Hepatocyte (in vitro differentiated cells): ENCODE data around the gene MAP3K8. TPM values are rescaled to one million over a fixed set of nuclear protein-coding genes. Genes with fewer than 3 reads are reported as not detected.
"Not testable (repeated sequence)": the region's sequence is repeated elsewhere in the genome, so short reads cannot be mapped to it uniquely, and the experiment has no call there.

Experiments used
- DNase-seq: peaks from one replicate; pipeline ENCODE4 v3.0.0-alpha.2; 2016; ENCODE audit warnings: low spot score
- H2AFZ ChIP-seq: fragments of 200-600 bp; sonication (generic); 2 replicates; pipeline ENCODE4 v1.6.0; 2016; ENCODE audit warnings: antibody characterized with exemption, mild to moderate bottlenecking
- H3K27ac ChIP-seq: fragments of 200-600 bp; sonication (generic); 2 replicates; pipeline ENCODE4 v1.5.1; 2016; ENCODE audit warnings: mild to moderate bottlenecking
- H3K27me3 ChIP-seq: fragments of 200-600 bp; sonication (generic); 2 replicates; pipeline ENCODE4 v1.6.1; 2016
- H3K36me3 ChIP-seq: fragments of 200-600 bp; sonication (generic); replicated peaks from 2 replicates; pipeline ENCODE4 v1.5.1; 2016; ENCODE audit warnings: low read depth; ENCODE audit not compliant: insufficient read depth
- H3K4me1 ChIP-seq: fragments of 200-600 bp; sonication (generic); 2 replicates; pipeline ENCODE4 v1.5.1; 2016; ENCODE audit warnings: mild to moderate bottlenecking, moderate library complexity; ENCODE audit not compliant: insufficient read depth
- H3K4me2 ChIP-seq: fragments of 200-600 bp; sonication (generic); 2 replicates; pipeline ENCODE4 v1.6.0; 2016
- H3K4me3 ChIP-seq: fragments of 200-600 bp; sonication (generic); 2 replicates; pipeline ENCODE4 v1.5.1; 2016; ENCODE audit warnings: mild to moderate bottlenecking
- H3K79me2 ChIP-seq: fragments of 200-600 bp; sonication (generic); 2 replicates; pipeline ENCODE4 v1.6.0; 2017; ENCODE audit warnings: mild to moderate bottlenecking
- H3K9me2 ChIP-seq: fragments of 200-600 bp; sonication (generic); replicated peaks from 2 replicates; pipeline ENCODE4 v1.6.0; 2017; ENCODE audit warnings: mild to moderate bottlenecking; ENCODE audit not compliant: insufficient read depth
- H3K9me3 ChIP-seq: fragments of 200-600 bp; sonication (generic); 2 replicates; pipeline ENCODE4 v1.5.1; 2016; ENCODE audit warnings: low read depth, mild to moderate bottlenecking
- H4K20me1 ChIP-seq: fragments of 200-600 bp; sonication (generic); 2 replicates; pipeline ENCODE4 v1.6.0; 2016; ENCODE audit warnings: mild to moderate bottlenecking; ENCODE audit not compliant: insufficient read depth, poor library complexity, severe bottlenecking
- CTCF ChIP-seq: fragments of 200-600 bp; sonication (generic); IDR thresholded peaks from 2 replicates; pipeline ENCODE4 v1.5.1; 2016; ENCODE audit warnings: antibody characterized with exemption, mild to moderate bottlenecking; ENCODE audit not compliant: poor library complexity
- EZH2 ChIP-seq: fragments of 200-600 bp; sonication (generic); IDR thresholded peaks from 2 replicates; pipeline ENCODE4 v1.6.1; 2016; ENCODE audit warnings: antibody characterized with exemption, mild to moderate bottlenecking, borderline replicate concordance
- EZH2phosphoT487 ChIP-seq: fragments of 200-600 bp; sonication (generic); IDR thresholded peaks from one replicate; pipeline ENCODE4 v1.6.1; 2018; ENCODE audit warnings: antibody characterized with exemption, mild to moderate bottlenecking, low read depth, moderate library complexity; ENCODE audit not compliant: unreplicated experiment, severe bottlenecking
- WGBS: methylation state at CpG from one replicate; pipeline ENCODE4 v1.1.6; 2016; ENCODE audit warnings: low lambda C conversion rate; ENCODE audit errors: missing lambda C conversion rate; 5-methylcytosine and 5-hydroxymethylcytosine counted together
- polyA plus RNA-seq: library from polyadenylated mRNA; unstranded; fragments of >200 nt; fragmentation: Nextera tagmentation; extraction: Ambion mirVana; gene quantifications from 2 replicates; pipeline ENCODE4 v1.2.1, GENCODE V29; 2016
- total RNA-seq: library from RNA; depleted of rRNA; stranded (reverse); fragments of >200 nt; gene quantifications from 2 replicates; pipeline ENCODE4 v1.2.3, GENCODE V29; 2014

MAP3K8 gene
- total and polyA plus RNA-seq, 2 experiments from 2014 or later = 23.0 to 40.0 TPM

GRCh38 chr10:30422981-30423654 is 10.9 kb upstream of the MAP3K8 start:
- H3K4me1 ChIP-seq = peaks cover 20% of the 10 kb centered on the region
- no peaks in the 10 kb centered on the region for H3K79me2 ChIP-seq
- peak overlapping the region; percentile 34 for H3K4me2 ChIP-seq
- H3K9me3 ChIP-seq = no peaks in the 10 kb centered on the region
- no peak for TF ChIP-seq EZH2
- H3K27me3 ChIP-seq = no peaks in the 10 kb centered on the region
- WGBS = 23% methylated on average over 8 of the region's 8 CpGs
- peak; percentile 83 for DNase-seq
- peak overlapping the region; percentile 84 for H3K27ac ChIP-seq
- no peaks in the 10 kb centered on the region for H3K9me2 ChIP-seq
- H3K4me3 ChIP-seq = no peak overlapping the region
- peak overlapping the region; percentile 9 for H2AFZ ChIP-seq
- H3K36me3 ChIP-seq = no peaks in the 10 kb centered on the region
- H4K20me1 ChIP-seq = no peaks in the 10 kb centered on the region

- peak overlapping the region; percentile 34 for H3K4me2 ChIP-seq
- not testable (repeated sequence) for H3K79me2 ChIP-seq, H3K36me3 ChIP-seq, H3K27me3 ChIP-seq, H4K20me1 ChIP-seq, DNase-seq, H3K4me3 ChIP-seq, H3K9me3 ChIP-seq, H3K9me2 ChIP-seq
- H3K27ac ChIP-seq = peak overlapping the region; percentile 84
- peak overlapping the region; percentile 9 for H2AFZ ChIP-seq
- peaks cover 20% of the 10 kb centered on the region for H3K4me1 ChIP-seq
- 37% methylated on average over 6 of the region's 6 CpGs for WGBS
These were observed 10.2 kb upstream of the MAP3K8 start for GRCh38 chr10:30423655-30424275.

GRCh38 chr10:30425336-30426075 is 8.5 kb upstream of the MAP3K8 start:
- H3K36me3 ChIP-seq = no peaks in the 10 kb centered on the region
- TF ChIP-seq EZH2phosphoT487 = no peak
- no peak for TF ChIP-seq CTCF
- 69% methylated on average over 4 of the region's 4 CpGs for WGBS
- no peak overlapping the region for H3K4me2 ChIP-seq
- DNase-seq = no peak
- H3K9me3 ChIP-seq = no peaks in the 10 kb centered on the region
- no peak overlapping the region for H3K4me3 ChIP-seq
- peaks cover 17% of the 10 kb centered on the region for H3K4me1 ChIP-seq
- H4K20me1 ChIP-seq = no peaks in the 10 kb centered on the region
- no peaks in the 10 kb centered on the region for H3K79me2 ChIP-seq
- H3K27ac ChIP-seq = no peak overlapping the region
- H3K9me2 ChIP-seq = no peaks in the 10 kb centered on the region
- no peak overlapping the region for H2AFZ ChIP-seq
- H3K27me3 ChIP-seq = no peaks in the 10 kb centered on the region

- Histone ChIP-seq H3K4me2 (peak overlapping the region; percentile 31), H3K36me3 (no peaks in the 10 kb centered on the region), H3K4me1 (peaks cover 7% of the 10 kb centered on the region), H4K20me1 (no peaks in the 10 kb centered on the region), H3K27me3 (no peaks in the 10 kb centered on the region), H2AFZ (no peak overlapping the region), H3K9me3 (no peaks in the 10 kb centered on the region), H3K9me2 (no peaks in the 10 kb centered on the region), H3K79me2 (peaks cover 7% of the 10 kb centered on the region), H3K27ac (peak overlapping the region; percentile 25), H3K4me3 (no peak overlapping the region)
- TF ChIP-seq CTCF = no peak
- no peak for TF ChIP-seq EZH2
- no peak for TF ChIP-seq EZH2phosphoT487
- WGBS = 94% methylated on average over 12 of the region's 12 CpGs
- DNase-seq = no peak
These were observed 3.3 kb upstream of the MAP3K8 start for GRCh38 chr10:30430544-30431298.
